Left ventricle myocardium inferior (tissue), 1 donor: ENCODE results near the gene SELL. TPM values are rescaled to one million over a fixed set of nuclear protein-coding genes. Genes with fewer than 3 reads are reported as not detected.

Experiments used
- DNase-seq: peaks from one replicate; pipeline ENCODE4 v3.0.0-alpha.2; 2020
- H3K27ac ChIP-seq: fragments of 200-600 bp; replicated peaks from 2 replicates; pipeline ENCODE4 v1.8.0; 2021
- H3K27me3 ChIP-seq: fragments of 200-600 bp; 2 replicates; pipeline ENCODE4 v1.8.0; 2021; ENCODE audit warnings: low read depth
- H3K36me3 ChIP-seq: fragments of 200-600 bp; 2 replicates; pipeline ENCODE4 v1.8.0; 2021
- H3K4me1 ChIP-seq: fragments of 200-600 bp; 2 replicates; pipeline ENCODE4 v1.8.0; 2021
- H3K4me3 ChIP-seq: fragments of 200-600 bp; 2 replicates; pipeline ENCODE4 v1.8.0; 2021; ENCODE audit warnings: mild to moderate bottlenecking, moderate library complexity
- H3K9me3 ChIP-seq: fragments of 200-600 bp; replicated peaks from 2 replicates; pipeline ENCODE4 v1.8.0; 2021
- intact Hi-C: fragments of 100-400 bp; cut with micrococcal nuclease; formaldehyde crosslinking; loops from one replicate; pipeline ENCODE4 v1.11.0; 2022
- total RNA-seq: library from RNA; stranded (reverse); fragmentation: NEBNext Ultra II Directional; extraction: Animal tissue kit (Norgen Biotek cat#: 25700); gene quantifications from one replicate; pipeline ENCODE4 v1.2.1, GENCODE V29; 2021
- TF ChIP-seq, protein P1 (sequence below): fragments of 200-600 bp; IDR thresholded peaks from 2 replicates; pipeline ENCODE4 v1.8.0; 2021; ENCODE audit warnings: antibody characterized with exemption, mild to moderate bottlenecking, borderline replicate concordance
- donor health status: DM: no; HTN: yes; CAD: no; lungs with severe emphysema.

SELL gene
- total RNA-seq, 1 donor from 2014 or later = 1.2 TPM

DNA sequence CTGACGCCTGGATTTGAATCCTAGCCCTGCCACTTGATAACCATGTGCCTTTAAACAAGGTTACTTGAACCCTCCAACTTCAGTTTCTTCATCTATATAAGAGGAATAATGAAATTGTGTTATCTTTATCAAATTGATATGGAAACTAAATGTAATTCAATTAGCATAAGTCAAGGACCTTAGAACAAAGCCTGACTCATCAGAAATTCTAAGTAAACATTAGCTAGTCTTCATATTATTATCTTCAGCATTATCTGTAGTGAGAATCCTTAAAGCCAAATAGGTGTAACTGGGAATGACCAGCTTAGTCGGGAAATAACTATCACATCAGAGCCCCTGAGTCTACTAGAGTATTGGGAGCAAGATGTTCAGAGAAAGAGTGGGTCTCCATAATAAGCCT is 6.6 kb downstream of the SELL start:
- no peaks in the 10 kb centered on the region for H3K36me3 ChIP-seq
- DNase-seq = no peak
- H3K9me3 ChIP-seq = no peaks in the 10 kb centered on the region
- no peaks in the 10 kb centered on the region for H3K4me1 ChIP-seq
- TF ChIP-seq, protein P1, sequence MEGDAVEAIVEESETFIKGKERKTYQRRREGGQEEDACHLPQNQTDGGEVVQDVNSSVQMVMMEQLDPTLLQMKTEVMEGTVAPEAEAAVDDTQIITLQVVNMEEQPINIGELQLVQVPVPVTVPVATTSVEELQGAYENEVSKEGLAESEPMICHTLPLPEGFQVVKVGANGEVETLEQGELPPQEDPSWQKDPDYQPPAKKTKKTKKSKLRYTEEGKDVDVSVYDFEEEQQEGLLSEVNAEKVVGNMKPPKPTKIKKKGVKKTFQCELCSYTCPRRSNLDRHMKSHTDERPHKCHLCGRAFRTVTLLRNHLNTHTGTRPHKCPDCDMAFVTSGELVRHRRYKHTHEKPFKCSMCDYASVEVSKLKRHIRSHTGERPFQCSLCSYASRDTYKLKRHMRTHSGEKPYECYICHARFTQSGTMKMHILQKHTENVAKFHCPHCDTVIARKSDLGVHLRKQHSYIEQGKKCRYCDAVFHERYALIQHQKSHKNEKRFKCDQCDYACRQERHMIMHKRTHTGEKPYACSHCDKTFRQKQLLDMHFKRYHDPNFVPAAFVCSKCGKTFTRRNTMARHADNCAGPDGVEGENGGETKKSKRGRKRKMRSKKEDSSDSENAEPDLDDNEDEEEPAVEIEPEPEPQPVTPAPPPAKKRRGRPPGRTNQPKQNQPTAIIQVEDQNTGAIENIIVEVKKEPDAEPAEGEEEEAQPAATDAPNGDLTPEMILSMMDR = no peak
- H3K4me3 ChIP-seq = no peak overlapping the region
- intact Hi-C loops = no loop called here
- peaks cover 7% of the 10 kb centered on the region for H3K27me3 ChIP-seq
- H3K27ac ChIP-seq = no peak overlapping the region

DNA sequence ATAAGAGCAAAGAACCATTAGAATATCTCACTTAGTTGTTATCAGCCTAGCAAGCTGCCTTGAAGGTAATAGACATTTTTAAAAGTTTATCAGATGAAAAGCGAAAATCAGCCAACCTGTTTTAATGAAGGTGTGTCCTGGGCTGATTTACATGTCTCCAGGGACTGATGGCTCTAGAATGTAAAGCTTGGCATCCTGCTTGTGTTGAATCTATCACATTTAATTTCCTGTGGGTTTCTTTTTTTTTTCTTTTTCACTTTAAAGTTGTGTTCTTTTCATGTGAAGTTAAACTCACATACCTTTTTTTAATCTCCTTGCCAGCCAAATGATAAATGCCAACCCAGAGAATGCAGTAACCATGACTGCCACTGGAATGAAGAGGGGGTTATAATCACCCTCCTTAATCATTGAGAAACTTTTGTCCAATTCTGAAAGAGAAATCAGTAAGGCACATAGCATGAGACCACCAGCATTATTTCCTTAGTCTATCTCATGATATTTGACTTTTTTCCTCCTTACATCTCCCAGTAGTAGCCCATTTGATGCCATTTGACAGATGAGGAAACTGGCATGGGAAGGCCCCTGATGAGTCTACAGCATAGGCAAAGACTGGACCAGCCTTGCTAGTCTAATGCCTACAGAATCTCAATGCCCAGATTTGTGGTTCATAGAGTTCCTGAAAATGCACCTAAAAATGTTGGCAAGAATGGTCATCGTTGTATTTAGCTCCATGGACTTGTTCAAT is 10.0 kb downstream of the SELL start:
- Histone ChIP-seq H3K36me3 (no peaks in the 10 kb centered on the region), H3K4me1 (no peaks in the 10 kb centered on the region), H3K27me3 (peaks cover 20% of the 10 kb centered on the region), H3K9me3 (no peaks in the 10 kb centered on the region), H3K27ac (no peak overlapping the region), H3K4me3 (no peak overlapping the region)
- TF ChIP-seq, protein P1 = no peak
- DNase-seq = no peak
- intact Hi-C loops = no loop called here

DNA sequence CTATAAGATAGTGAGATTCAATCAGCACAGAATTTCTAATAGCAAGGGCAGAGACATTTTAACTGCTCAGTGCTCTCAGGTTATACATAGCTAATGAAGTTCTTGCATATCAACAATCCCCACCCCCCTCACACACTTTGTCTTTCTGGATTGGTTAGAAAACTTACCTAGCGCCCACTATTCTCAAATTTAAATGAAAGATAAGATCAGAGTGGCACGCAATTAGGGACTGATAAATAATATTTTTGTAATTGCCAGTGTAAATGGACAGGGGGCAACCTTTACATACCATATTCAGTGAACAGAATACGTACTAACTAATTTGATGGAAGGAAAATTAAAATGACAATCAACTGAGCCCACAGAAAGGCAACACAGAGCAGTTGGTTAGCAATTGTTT is 11.7 kb downstream of the SELL start:
- no peaks in the 10 kb centered on the region for H3K9me3 ChIP-seq
- H3K36me3 ChIP-seq = no peaks in the 10 kb centered on the region
- H3K27ac ChIP-seq = no peak overlapping the region
- DNase-seq = no peak
- intact Hi-C loops = no loop called here
- TF ChIP-seq, protein P1 = no peak
- no peaks in the 10 kb centered on the region for H3K4me1 ChIP-seq
- no peak overlapping the region for H3K4me3 ChIP-seq
- peaks cover 22% of the 10 kb centered on the region for H3K27me3 ChIP-seq

DNA sequence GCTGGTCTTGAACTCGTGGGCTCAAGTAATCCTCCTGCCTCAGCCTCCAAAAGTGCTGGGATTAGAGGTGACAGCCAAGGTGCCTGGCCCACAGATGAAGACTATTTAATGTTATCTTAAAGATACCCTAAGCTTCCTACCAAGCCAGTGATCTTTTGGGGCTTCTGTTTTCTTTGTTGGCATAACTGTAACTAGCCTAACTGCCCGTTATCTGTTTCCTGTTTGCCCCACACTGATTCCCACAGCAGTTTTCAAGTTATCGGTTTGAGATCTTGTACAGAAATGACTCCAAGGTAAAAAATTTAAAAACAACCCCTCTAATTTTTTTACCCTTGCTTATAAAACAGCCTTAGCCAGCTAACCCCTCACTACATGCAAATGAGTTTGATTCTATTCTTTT is 12.4 kb downstream of the SELL start:
- peaks cover 22% of the 10 kb centered on the region for H3K27me3 ChIP-seq
- H3K9me3 ChIP-seq = no peaks in the 10 kb centered on the region
- no peak overlapping the region for H3K4me3 ChIP-seq
- H3K36me3 ChIP-seq = no peaks in the 10 kb centered on the region
- intact Hi-C loops = no loop called here
- H3K4me1 ChIP-seq = no peaks in the 10 kb centered on the region
- no peak overlapping the region for H3K27ac ChIP-seq
- DNase-seq = no peak
- TF ChIP-seq, protein P1 = no peak

DNA sequence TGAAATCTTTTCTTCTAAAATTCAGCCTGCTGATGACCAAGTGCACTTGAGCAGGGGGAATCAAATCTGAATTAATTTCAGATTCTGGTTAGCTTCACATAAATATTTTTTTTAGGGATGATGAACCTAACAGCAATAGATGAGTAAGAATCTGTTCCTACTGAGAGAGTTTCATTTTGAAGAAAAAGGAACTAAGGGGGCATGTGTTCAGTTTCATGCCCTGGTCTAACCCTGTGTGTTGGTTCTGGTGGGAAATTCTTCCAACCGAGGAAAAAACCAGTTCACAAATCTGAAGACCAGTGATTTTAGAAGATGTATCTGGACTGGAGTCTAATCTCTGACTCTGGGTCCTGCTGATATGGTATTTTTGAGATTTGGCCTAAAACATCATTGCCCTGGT is 13.7 kb downstream of the SELL start:
- Histone ChIP-seq H3K36me3 (no peaks in the 10 kb centered on the region), H3K4me1 (no peaks in the 10 kb centered on the region), H3K27ac (no peak overlapping the region), H3K27me3 (peaks cover 22% of the 10 kb centered on the region), H3K4me3 (no peak overlapping the region), H3K9me3 (no peaks in the 10 kb centered on the region)
- DNase-seq = no peak
- intact Hi-C loops = no loop called here
- TF ChIP-seq, protein P1 = no peak
